Measurements from ENCODE around the gene CASKIN2. TPM values are rescaled to one million over a fixed set of nuclear protein-coding genes. Genes with fewer than 3 reads are reported as not detected.

Gene CASKIN2
- total RNA-seq, 3 donors from 2014 or later = 27.8 to 44.5 (median 33.8) TPM

GRCh38 chr17:75474736-75475135 lies 40.6 kb downstream of the CASKIN2 start:
- DNase-seq (no peak), ATAC-seq (no peak)
- Histone ChIP-seq H3K4me3 (no peak overlapping the region), H3K9me3 (no peaks in the 10 kb centered on the region), H3K4me1 (ENCODE audit: low read depth) (peaks cover 16% of the 10 kb centered on the region), H3K36me3 (ENCODE audit: low read depth) (no peaks in the 10 kb centered on the region)
- intact Hi-C loops (cut with DNase I, micrococcal nuclease) = no loop called here
- TF ChIP-seq CTCF (IDR thresholded peaks at IDR 0.05) = no peak

GRCh38 chr17:75473246-75473645 lies 42.1 kb downstream of the CASKIN2 start:
- ATAC-seq (no peak), DNase-seq (peak in 1 of 3 donors; percentile 4)
- Histone ChIP-seq H3K36me3 (ENCODE audit: low read depth) (no peaks in the 10 kb centered on the region), H3K4me1 (ENCODE audit: low read depth) (peaks cover 22% of the 10 kb centered on the region), H3K4me3 (no peak overlapping the region), H3K9me3 (no peaks in the 10 kb centered on the region)
- intact Hi-C loops (cut with DNase I, micrococcal nuclease) = no loop called here
- TF ChIP-seq CTCF (IDR thresholded peaks at IDR 0.05) = no peak

GRCh38 chr17:75472119-75472518 lies 43.2 kb downstream of the CASKIN2 start:
- Histone ChIP-seq H3K9me3 (no peaks in the 10 kb centered on the region), H3K4me1 (ENCODE audit: low read depth) (peaks cover 22% of the 10 kb centered on the region), H3K4me3 (no peak overlapping the region), H3K36me3 (ENCODE audit: low read depth) (no peaks in the 10 kb centered on the region)
- no peak for TF ChIP-seq CTCF (IDR thresholded peaks at IDR 0.05)
- ATAC-seq = peak; percentile 57
- peak in 1 of 3 donors; percentile 25 for DNase-seq
- intact Hi-C loops (cut with DNase I, micrococcal nuclease) = no loop called here

GRCh38 chr17:75471207-75471606 lies 44.1 kb downstream of the CASKIN2 start:
- H3K9me3 ChIP-seq = no peaks in the 10 kb centered on the region
- peaks cover 16% of the 10 kb centered on the region for H3K4me1 ChIP-seq (ENCODE audit: low read depth)
- TF ChIP-seq CTCF (IDR thresholded peaks at IDR 0.05) = no peak
- ATAC-seq = no peak
- no peaks in the 10 kb centered on the region for H3K36me3 ChIP-seq (ENCODE audit: low read depth)
- no peak overlapping the region for H3K4me3 ChIP-seq
- no peak for DNase-seq
- intact Hi-C loops (cut with DNase I, micrococcal nuclease) = no loop called here

GRCh38 chr17:75468779-75469373 lies 46.5 kb downstream of the CASKIN2 start:
- Histone ChIP-seq H3K4me1 (ENCODE audit: low read depth) (peaks cover 13% of the 10 kb centered on the region), H3K36me3 (ENCODE audit: low read depth) (no peaks in the 10 kb centered on the region), H3K9me3 (no peaks in the 10 kb centered on the region), H3K4me3 (no peak overlapping the region)
- intact Hi-C loops (cut with DNase I, micrococcal nuclease) = no loop called here
- DNase-seq (peak; percentile 44 to 85 (median 69)), ATAC-seq (peak; percentile 85)
- no peak for TF ChIP-seq CTCF (IDR thresholded peaks at IDR 0.05)
